ENCODE measurements around the gene TUBB2A.

DNA sequence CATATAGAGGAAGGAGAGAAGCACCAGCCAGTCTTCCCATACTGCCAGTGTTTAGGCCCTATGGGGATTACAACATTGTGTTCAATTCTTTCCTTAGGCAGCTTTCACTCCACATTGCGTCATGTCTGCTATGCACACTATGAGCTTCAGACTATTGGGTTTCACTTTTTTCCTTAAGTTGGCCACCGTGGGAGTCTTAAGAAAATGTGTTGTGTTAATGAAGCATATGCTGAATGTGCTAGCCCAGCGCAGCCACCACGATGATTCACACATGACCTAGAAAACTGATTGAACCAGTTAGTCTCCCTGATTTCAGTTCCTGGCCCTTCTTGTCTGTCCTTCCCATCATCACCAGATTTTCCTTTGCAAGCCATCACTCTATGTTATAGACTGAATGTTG, 48.6 kb upstream of the TUBB2A start:
- TF ChIP-seq, protein P1, sequence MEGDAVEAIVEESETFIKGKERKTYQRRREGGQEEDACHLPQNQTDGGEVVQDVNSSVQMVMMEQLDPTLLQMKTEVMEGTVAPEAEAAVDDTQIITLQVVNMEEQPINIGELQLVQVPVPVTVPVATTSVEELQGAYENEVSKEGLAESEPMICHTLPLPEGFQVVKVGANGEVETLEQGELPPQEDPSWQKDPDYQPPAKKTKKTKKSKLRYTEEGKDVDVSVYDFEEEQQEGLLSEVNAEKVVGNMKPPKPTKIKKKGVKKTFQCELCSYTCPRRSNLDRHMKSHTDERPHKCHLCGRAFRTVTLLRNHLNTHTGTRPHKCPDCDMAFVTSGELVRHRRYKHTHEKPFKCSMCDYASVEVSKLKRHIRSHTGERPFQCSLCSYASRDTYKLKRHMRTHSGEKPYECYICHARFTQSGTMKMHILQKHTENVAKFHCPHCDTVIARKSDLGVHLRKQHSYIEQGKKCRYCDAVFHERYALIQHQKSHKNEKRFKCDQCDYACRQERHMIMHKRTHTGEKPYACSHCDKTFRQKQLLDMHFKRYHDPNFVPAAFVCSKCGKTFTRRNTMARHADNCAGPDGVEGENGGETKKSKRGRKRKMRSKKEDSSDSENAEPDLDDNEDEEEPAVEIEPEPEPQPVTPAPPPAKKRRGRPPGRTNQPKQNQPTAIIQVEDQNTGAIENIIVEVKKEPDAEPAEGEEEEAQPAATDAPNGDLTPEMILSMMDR (IDR thresholded peaks at IDR 0.05 in 8 of 11, conservative IDR thresholded peaks at IDR 0.05 in 3 of 11), result no peak
- TF ChIP-seq POLR2A (IDR thresholded peaks at IDR 0.05), result no peak
- TF ChIP-seq POLR2AphosphoS5 (IDR thresholded peaks at IDR 0.05), result no peak
